GM23248 (cell line): Measurements from ENCODE around the gene TUFM.

ENCODE experiments used
- EZH2 ChIP-seq: fragments of 200-600 bp; sonication (generic); IDR thresholded peaks from 2 replicates; pipeline ENCODE4 v1.6.1; 2018; ENCODE audit warnings: antibody characterized with exemption, mild to moderate bottlenecking; ENCODE audit not compliant: insufficient read depth, poor library complexity, severe bottlenecking
- EZH2phosphoT487 ChIP-seq: fragments of 200-600 bp; sonication (generic); IDR thresholded peaks from 2 replicates; pipeline ENCODE4 v1.6.1; 2018; ENCODE audit warnings: antibody characterized with exemption, moderate library complexity, mild to moderate bottlenecking, low read depth; ENCODE audit not compliant: insufficient read depth

DNA sequence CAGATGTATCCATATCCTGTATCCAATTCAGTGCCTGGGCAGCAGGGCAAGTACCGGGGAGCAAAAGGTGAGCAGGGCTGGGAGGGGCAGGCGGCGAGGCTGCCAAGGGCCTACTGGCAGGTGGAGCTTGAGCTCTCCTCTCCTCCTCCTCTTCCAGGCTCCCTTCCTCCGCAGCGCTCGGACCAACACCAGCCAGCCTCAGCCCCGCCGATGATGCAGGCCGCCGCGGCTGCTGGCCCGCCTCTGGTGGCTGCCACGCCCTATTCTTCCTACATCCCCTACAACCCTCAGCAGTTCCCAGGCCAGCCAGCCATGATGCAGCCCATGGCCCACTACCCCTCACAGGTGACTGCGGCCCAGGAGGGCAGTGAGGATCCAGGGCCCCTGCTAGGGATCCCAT, 11.8 kb downstream of the TUFM start:
- TF ChIP-seq EZH2phosphoT487 (no peak), EZH2 (no peak)
